HG03135 (cell line): ENCODE data around the gene TAS2R19.

Experiments used
- ATAC-seq: cut with Tn5 transposase; IDR thresholded peaks from one replicate; pipeline ENCODE4 v1.9.1; 2021; ENCODE audit warnings: mild to moderate bottlenecking, moderate library complexity; ENCODE audit not compliant: unreplicated experiment

TAS2R19 gene

DNA sequence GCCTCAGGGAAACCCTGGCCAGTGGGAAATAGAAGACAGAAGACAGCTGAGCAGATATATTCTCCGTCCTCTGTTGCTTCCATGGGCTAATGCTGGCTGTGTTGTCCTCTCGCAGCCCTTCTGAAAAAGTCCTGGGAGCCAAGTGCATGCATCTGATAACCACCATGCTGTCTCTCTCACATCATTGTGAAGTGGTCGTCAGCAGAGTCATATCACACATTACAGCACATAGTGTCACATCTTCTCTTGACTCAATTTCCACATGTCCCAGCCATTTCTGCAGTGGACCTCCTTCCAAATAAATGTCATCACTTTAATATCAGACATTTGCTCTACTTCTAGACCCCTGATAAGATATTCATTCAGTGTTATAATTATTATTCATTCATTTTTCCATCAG, 28.1 kb downstream of the TAS2R19 start:
- no peak for ATAC-seq

DNA sequence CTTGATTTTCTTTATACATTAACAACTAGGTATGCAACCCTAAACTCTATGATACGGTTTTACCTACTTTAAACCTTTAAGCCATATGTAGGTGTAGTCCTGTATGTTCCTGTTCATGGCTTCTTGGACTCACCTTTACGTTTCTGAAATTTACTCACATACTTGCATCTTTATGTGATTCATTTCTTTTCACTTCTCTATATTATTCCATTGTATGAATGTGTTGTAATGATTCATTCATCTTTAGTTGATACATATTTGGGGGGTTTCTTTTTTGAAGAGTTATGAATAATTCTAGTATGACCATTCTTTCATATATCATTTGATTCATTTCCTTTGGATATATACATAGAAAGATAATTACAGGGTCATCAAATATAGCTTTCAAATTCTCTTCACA, 33.3 kb downstream of the TAS2R19 start:
- no peak for ATAC-seq

DNA sequence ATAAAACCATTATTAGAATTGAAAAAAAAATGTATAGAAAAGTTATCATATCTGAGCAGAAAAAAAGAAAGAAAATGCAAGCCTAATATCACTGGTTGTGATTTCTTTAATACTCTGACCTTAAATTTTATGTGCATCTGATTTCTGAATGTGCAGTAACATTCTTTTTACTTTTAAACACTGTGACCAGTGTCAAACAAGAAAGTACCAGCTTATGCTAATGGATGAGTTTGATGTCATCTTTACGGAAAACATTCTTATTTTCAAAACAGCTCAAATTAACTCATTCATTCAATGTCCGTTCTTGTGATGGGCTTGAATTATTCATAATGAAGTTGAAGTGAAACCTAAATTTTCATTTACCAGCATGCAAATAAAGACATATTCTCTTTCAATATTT, 35.6 kb downstream of the TAS2R19 start, which contains the start of gene TAS2R50:
Gene TAS2R50 (minus strand): TSS at position 101 of the 400 bp plus-strand sequence. CDS start 52 bp downstream, at position 49.
- ATAC-seq: no peak

DNA sequence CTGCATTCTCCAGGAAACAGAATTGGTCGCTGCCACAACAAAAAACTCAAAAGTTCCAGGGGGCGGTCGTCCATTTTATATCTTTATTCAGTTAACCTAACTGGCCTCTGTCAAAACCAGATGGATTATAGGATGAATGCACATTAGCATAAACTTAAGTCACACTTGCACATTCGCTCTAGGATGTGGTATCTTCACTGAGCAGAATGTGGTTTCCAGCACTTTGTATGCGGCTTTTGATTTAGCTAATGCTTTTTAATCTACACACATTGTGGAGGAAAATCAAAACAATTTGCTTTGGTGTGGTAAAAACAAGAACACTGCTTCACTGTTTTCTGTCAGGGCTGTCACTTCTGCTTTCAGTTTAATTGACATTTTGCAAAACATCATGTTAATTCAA, 40.2 kb downstream of the TAS2R19 start:
- ATAC-seq: no peak

DNA sequence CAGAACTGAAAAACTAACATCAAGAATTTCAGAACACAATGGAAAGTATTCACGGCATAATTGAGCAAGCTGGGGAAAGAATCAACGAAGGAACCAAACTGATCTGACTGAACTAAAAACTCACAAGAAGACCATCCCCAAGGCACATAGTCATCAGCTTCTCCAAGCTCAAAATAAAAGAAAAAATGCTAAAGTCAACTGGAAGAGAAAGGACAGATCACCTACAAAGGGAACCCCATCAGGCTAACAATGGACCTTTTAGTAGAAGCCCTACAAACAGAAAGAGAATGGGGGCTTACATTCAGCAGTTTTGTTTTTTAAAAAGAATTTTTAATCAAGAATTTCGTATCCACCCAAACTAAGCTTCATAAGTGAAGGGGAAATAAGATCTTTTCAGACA, 47.5 kb downstream of the TAS2R19 start:
- no peak for ATAC-seq
